ENCODE results near the gene PIGR. TPM values are rescaled to one million over a fixed set of nuclear protein-coding genes. Genes with fewer than 3 reads are reported as not detected.

Gene PIGR
- total RNA-seq, 1 experiment from 2014 or later = 2.6 TPM

DNA sequence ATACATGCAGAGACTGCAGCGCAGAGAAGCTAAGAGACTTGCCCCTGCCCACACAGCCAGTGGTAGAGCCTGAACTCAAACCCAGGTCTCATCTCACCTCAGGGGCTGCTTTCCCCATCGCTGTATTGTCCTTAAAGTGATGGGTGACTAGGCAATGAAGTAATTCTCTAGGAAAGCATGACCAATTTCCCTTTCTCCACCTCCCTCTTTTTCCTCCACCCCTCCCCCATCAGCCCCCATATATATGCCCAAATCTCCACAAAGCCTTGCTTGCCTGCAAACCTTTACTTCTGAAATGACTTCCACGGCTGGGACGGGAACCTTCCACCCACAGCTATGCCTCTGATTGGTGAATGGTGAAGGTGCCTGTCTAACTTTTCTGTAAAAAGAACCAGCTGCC, 49.1 kb downstream of the PIGR start, which contains the start of gene IL24:
IL24 (plus strand) TSS at position 269 of the 400 bp plus-strand sequence. CDS start 390 bp downstream, outside the sequence.
- no TSS peak for BruUV-seq (replicated peaks)
- POLR2A ChIA-PET = no interaction called here

DNA sequence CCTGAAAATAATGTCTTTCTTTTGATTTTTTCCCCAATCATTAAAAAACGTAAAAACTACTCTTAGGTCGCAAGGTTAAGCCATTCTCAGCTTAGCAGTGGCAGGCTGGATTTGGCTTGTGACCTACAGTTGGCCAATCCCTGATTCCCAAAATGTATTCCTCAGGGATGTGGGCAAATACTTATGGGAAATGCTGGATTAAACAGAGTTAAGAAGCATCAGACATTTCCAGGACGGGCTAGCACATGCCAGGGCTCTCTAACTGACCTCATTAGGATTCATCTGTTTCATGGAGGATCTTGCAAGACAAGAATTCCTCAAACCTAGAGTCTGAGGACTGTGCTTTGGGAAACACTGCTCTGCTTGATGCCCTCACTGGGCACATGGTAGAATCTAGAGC, 50.0 kb downstream of the PIGR start:
- H3K4me3 ChIP-seq (replicated peaks in 1 of 2; ENCODE audit: low read depth in 1 of 2, low read length in 2 of 2) = no peak overlapping the region
- POLR2A ChIA-PET = no interaction called here
- ATAC-seq = no peak
- H3K4me1 ChIP-seq (ENCODE audit: control insufficient read depth in 1 of 2, insufficient read depth in 2 of 2, low read length in 2 of 2) = peaks cover 9 to 18% of the 10 kb centered on the region in 2 experiments
- no peak overlapping the region for H3K9ac ChIP-seq (ENCODE audit: low read length)
- intact Hi-C loops (cut with micrococcal nuclease) = no loop called here
- H2AFZ ChIP-seq (ENCODE audit: low read depth, low read length, poor library complexity, severe bottlenecking) = no peak overlapping the region
- H3K79me2 ChIP-seq (ENCODE audit: insufficient read depth, low read length) = no peaks in the 10 kb centered on the region
- H3K27me3 ChIP-seq (ENCODE audit: insufficient read depth, low read length) = no peaks in the 10 kb centered on the region
- no peak overlapping the region for H3K27ac ChIP-seq (ENCODE audit: low read depth, low read length)
- no peaks in the 10 kb centered on the region for H4K20me1 ChIP-seq (ENCODE audit: insufficient read depth)
- H3K4me2 ChIP-seq (ENCODE audit: low read length) = no peak overlapping the region
- RAD21 ChIA-PET (ENCODE audit: low non-redundant PET in 1 of 2, low total read pairs in 2 of 2, uncharacterized antibody in 2 of 2, unreplicated experiment in 2 of 2) = no interaction called here
- CTCF ChIA-PET = interaction anchor here (0.7 kb wide), 1 partner anchor 16 kb away, joined by 3 read pairs; no protein-coding TSS in a partner anchor
- no peaks in the 10 kb centered on the region for H3K36me3 ChIP-seq (ENCODE audit: control insufficient read depth in 1 of 2, insufficient read depth in 2 of 2, low read length in 2 of 2)
- no TSS peak for BruUV-seq (replicated peaks)
- DNase-seq (ENCODE audit: low read depth, low spot score) = no peak
- no peaks in the 10 kb centered on the region for H3K9me2 ChIP-seq (ENCODE audit: insufficient read depth)
- no peaks in the 10 kb centered on the region for H3K9me3 ChIP-seq (ENCODE audit: control insufficient read depth in 1 of 2, insufficient read depth in 1 of 2, low read depth in 1 of 2, low read length in 2 of 2)
- TF ChIP-seq TCF7L2 (IDR thresholded peaks at IDR 0.05; ENCODE audit: borderline replicate concordance, extremely low read depth, insufficient read depth, insufficient read length) (no peak), ZNF274 (IDR thresholded peaks at IDR 0.05; ENCODE audit: low read depth, low read length) (no peak), ELF1 (IDR thresholded peaks at IDR 0.05; ENCODE audit: borderline replicate concordance, low read depth) (no peak), ZFX (IDR thresholded peaks at IDR 0.05) (no peak), POLR2A (IDR thresholded peaks at IDR 0.05; ENCODE audit: borderline replicate concordance, extremely low read depth, insufficient read depth, insufficient read length) (no peak), POLR2AphosphoS5 (IDR thresholded peaks at IDR 0.05; ENCODE audit: low read depth, low read length) (no peak), EZH2phosphoT487 (IDR thresholded peaks at IDR 0.05; ENCODE audit: borderline replicate concordance) (no peak), CTCF (IDR thresholded peaks at IDR 0.05 in 2 of 3, conservative IDR thresholded peaks at IDR 0.05 in 1 of 3; ENCODE audit: borderline replicate concordance in 1 of 3, insufficient read depth in 1 of 3, low read depth in 2 of 3, low read length in 2 of 3) (no peak), FOSL1 (IDR thresholded peaks at IDR 0.05; ENCODE audit: low read depth) (no peak), SRF (IDR thresholded peaks at IDR 0.05; ENCODE audit: low read depth) (no peak), REST (IDR thresholded peaks at IDR 0.05; ENCODE audit: low read depth) (no peak), EGR1 (IDR thresholded peaks at IDR 0.05; ENCODE audit: low read depth) (no peak), MAX (IDR thresholded peaks at IDR 0.05) (no peak), YY1 (IDR thresholded peaks at IDR 0.05; ENCODE audit: extremely low read depth, insufficient replicate concordance, low read depth, low read length) (no peak)

More for the DNA sequence above, 49.1 kb downstream of the PIGR start, which contains the start of gene IL24:
- Histone ChIP-seq H3K9me3 (ENCODE audit: control insufficient read depth in 1 of 2, insufficient read depth in 1 of 2, low read depth in 1 of 2, low read length in 2 of 2) (no peaks in the 10 kb centered on the region), H4K20me1 (ENCODE audit: insufficient read depth) (no peaks in the 10 kb centered on the region), H3K79me2 (ENCODE audit: insufficient read depth, low read length) (no peaks in the 10 kb centered on the region), H3K9ac (ENCODE audit: low read length) (no peak within 1 kb of the TSS), H3K4me3 (replicated peaks in 1 of 2; ENCODE audit: low read depth in 1 of 2, low read length in 2 of 2) (0 out of 4 replicates have a peak within 1 kb of the TSS, but pooled peaks of 1 of the 2 experiments have one; percentile 9), H3K27me3 (ENCODE audit: insufficient read depth, low read length) (no peaks in the 10 kb centered on the region), H2AFZ (ENCODE audit: low read depth, low read length, poor library complexity, severe bottlenecking) (peak within 1 kb of the TSS; percentile 56), H3K27ac (ENCODE audit: low read depth, low read length) (no peak within 1 kb of the TSS), H3K36me3 (ENCODE audit: control insufficient read depth in 1 of 2, insufficient read depth in 2 of 2, low read length in 2 of 2) (no peaks in the 10 kb centered on the region), H3K9me2 (ENCODE audit: insufficient read depth) (no peaks in the 10 kb centered on the region), H3K4me2 (ENCODE audit: low read length) (peak within 1 kb of the TSS; percentile 63), H3K4me1 (ENCODE audit: control insufficient read depth in 1 of 2, insufficient read depth in 2 of 2, low read length in 2 of 2) (peaks cover 9 to 18% of the 10 kb centered on the region in 2 experiments)
- TF ChIP-seq YY1 (IDR thresholded peaks at IDR 0.05; ENCODE audit: extremely low read depth, insufficient replicate concordance, low read depth, low read length) (no peak), ELF1 (IDR thresholded peaks at IDR 0.05; ENCODE audit: borderline replicate concordance, low read depth) (no peak), ZNF274 (IDR thresholded peaks at IDR 0.05; ENCODE audit: low read depth, low read length) (no peak), SIN3A (IDR thresholded peaks at IDR 0.05; ENCODE audit: low read depth) (no peak), RAD21 (IDR thresholded peaks at IDR 0.05; ENCODE audit: low read depth) (no peak)
- no peak for DNase-seq (ENCODE audit: low read depth, low spot score)
- ChIA-PET CTCF (no interaction called here), RAD21 (ENCODE audit: low non-redundant PET in 1 of 2, low total read pairs in 2 of 2, uncharacterized antibody in 2 of 2, unreplicated experiment in 2 of 2) (no interaction called here)
- intact Hi-C loops (cut with micrococcal nuclease) = no loop called here
- ATAC-seq = no peak

Measured in HCT116 (cell line).